ENCODE measurements around the gene SPEM3.

- TF ChIP-seq CTCF (IDR thresholded peaks at IDR 0.05; ENCODE audit: poor library complexity) (no peak), EZH2 (IDR thresholded peaks at IDR 0.05; ENCODE audit: borderline replicate concordance) (no peak)
Measured at GRCh38 chr17:7432296-7432695, 3.6 kb downstream of the SPEM3 start.
